Measurements from ENCODE around the gene WSCD1.

The WSCD1 gene

DNA sequence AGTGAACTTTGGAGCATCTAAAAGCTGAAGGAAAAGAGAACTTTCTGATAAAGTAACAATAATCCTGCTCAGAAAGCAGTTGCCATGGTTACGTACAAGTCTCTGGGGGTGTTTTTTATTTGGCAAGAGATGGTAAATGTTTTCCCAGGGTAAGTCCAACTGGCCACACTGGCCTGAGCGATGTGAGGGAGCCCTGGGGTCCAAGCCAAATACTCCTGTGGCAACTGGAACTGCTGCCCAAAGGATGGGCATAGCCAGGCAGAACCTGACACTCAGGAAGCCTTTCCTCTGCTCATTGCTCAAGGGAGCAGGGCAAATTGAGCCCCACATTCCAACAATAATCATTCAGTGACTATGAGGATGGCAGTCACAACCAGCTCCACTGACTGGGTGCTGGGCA is 26.8 kb upstream of the WSCD1 start:
- TF ChIP-seq REST (IDR thresholded peaks at IDR 0.05; ENCODE audit: insufficient read depth in 1 of 2, low read depth in 2 of 2, low read length in 2 of 2): no peak
- no peak for TF ChIP-seq TAF1 (IDR thresholded peaks at IDR 0.05; ENCODE audit: borderline replicate concordance, insufficient read depth, low read length)
- no peak for TF ChIP-seq FOXP2 (optimal IDR thresholded peaks at IDR 0.05; ENCODE audit: borderline replicate concordance, extremely low read depth, extremely low read length, insufficient read depth)
- TF ChIP-seq SIN3A (IDR thresholded peaks at IDR 0.05; ENCODE audit: borderline replicate concordance, insufficient read depth, low read length): no peak
- TF ChIP-seq POLR2AphosphoS5 (IDR thresholded peaks at IDR 0.05; ENCODE audit: low read depth, low read length): no peak

GRCh38 chr17:6044261-6044660 is 25.9 kb upstream of the WSCD1 start:
- TF ChIP-seq POLR2AphosphoS5 (IDR thresholded peaks at IDR 0.05; ENCODE audit: low read depth, low read length) (no peak), FOXP2 (optimal IDR thresholded peaks at IDR 0.05; ENCODE audit: borderline replicate concordance, extremely low read depth, extremely low read length, insufficient read depth) (no peak), SIN3A (IDR thresholded peaks at IDR 0.05; ENCODE audit: borderline replicate concordance, insufficient read depth, low read length) (no peak), TAF1 (IDR thresholded peaks at IDR 0.05; ENCODE audit: borderline replicate concordance, insufficient read depth, low read length) (no peak), REST (IDR thresholded peaks at IDR 0.05; ENCODE audit: insufficient read depth in 1 of 2, low read depth in 2 of 2, low read length in 2 of 2) (no peak)

DNA sequence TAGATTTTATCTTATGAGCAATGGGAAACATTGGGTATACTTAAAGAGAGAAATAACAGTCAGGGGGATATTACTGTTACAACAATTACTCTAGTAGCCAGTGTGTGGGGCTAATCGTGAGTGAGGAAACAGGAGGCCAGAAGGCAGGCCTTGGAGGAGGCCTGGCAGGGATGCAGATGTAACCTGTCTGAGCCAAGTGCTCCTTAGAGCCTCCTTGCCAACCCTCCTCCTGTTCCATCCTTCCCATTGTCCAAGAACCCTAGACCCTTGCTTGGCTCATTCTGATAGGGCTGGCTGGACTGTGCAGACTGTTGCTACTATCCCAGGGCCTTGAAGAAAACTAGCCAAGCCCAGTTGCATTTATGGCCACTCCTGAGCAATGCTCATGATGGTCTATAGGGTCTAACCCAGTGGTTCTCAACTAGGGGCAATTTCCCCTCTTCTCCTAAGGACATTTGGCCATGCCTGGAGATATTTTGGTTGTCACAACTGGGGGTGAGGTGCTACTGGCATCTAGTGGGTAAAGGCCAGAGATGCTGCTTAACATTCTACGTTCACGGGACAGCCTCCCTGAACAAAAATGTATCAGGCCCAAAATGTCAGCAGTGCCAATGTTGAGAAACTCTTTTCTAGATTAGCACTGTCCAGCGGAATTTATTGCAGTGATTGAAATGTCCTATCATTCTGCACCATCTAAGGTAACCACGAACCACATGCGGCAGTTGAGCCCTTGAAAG is 24.4 kb upstream of the WSCD1 start:
- no peak for TF ChIP-seq TAF1 (IDR thresholded peaks at IDR 0.05; ENCODE audit: borderline replicate concordance, insufficient read depth, low read length)
- no peak for TF ChIP-seq POLR2AphosphoS5 (IDR thresholded peaks at IDR 0.05; ENCODE audit: low read depth, low read length)
- TF ChIP-seq REST (IDR thresholded peaks at IDR 0.05; ENCODE audit: insufficient read depth in 1 of 2, low read depth in 2 of 2, low read length in 2 of 2): no peak
- TF ChIP-seq FOXP2 (optimal IDR thresholded peaks at IDR 0.05; ENCODE audit: borderline replicate concordance, extremely low read depth, extremely low read length, insufficient read depth): no peak
- TF ChIP-seq SIN3A (IDR thresholded peaks at IDR 0.05; ENCODE audit: borderline replicate concordance, insufficient read depth, low read length): no peak

DNA sequence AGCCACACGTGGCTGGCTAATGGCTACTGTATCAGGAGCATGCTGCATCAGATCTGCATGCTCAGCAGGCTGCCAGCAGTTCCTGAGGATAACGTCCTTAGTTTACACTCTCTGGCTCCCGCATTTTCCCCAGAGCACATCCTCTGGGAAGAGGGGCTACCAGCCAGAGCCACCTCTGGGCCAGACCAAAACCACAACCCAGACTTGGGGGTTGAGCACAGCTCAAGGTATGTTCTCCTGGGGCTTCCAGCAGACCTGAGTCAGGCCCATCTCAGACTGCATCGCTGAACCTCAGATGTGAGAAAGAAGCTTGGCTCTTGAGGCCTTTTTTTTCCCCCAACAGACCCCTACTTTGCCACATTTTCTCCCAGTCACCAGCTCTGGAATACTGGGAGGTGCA is 23.7 kb upstream of the WSCD1 start:
- TF ChIP-seq POLR2AphosphoS5 (IDR thresholded peaks at IDR 0.05; ENCODE audit: low read depth, low read length) (no peak), SIN3A (IDR thresholded peaks at IDR 0.05; ENCODE audit: borderline replicate concordance, insufficient read depth, low read length) (no peak), FOXP2 (optimal IDR thresholded peaks at IDR 0.05; ENCODE audit: borderline replicate concordance, extremely low read depth, extremely low read length, insufficient read depth) (no peak), TAF1 (IDR thresholded peaks at IDR 0.05; ENCODE audit: borderline replicate concordance, insufficient read depth, low read length) (no peak), REST (IDR thresholded peaks at IDR 0.05; ENCODE audit: insufficient read depth in 1 of 2, low read depth in 2 of 2, low read length in 2 of 2) (no peak)
